Mesenchymal stem cell (in vitro differentiated cells and primary cell): ENCODE data around the gene MSLN.
A peak's percentile ranks its signal among the peaks of the same experiment; 100 is the strongest.

ENCODE experiments used
- DNase-seq: peaks from one replicate; pipeline ENCODE4 v3.0.0-alpha.2; 2013
- H2AFZ ChIP-seq: one replicate; pipeline ENCODE4 v1.6.1; 2013; ENCODE audit warnings: low read depth, mild to moderate bottlenecking, control low read depth, inconsistent platforms, low read length, moderate library complexity
- H2AK5ac ChIP-seq: 2 replicates; pipeline ENCODE4 v1.6.1; 2013; ENCODE audit warnings: low read length, moderate library complexity, mild to moderate bottlenecking, inconsistent platforms; ENCODE audit not compliant: severe bottlenecking
- H2BK120ac ChIP-seq: one replicate; pipeline ENCODE4 v1.6.1; 2013; ENCODE audit warnings: low read depth, mild to moderate bottlenecking, inconsistent platforms, low read length, moderate library complexity
- H2BK12ac ChIP-seq, 2 experiments: one replicate each; pipeline ENCODE4 v1.6.1; 2013; ENCODE audit warnings: inconsistent platforms in 2 of 2, low read length in 2 of 2, mild to moderate bottlenecking in 2 of 2, moderate library complexity in 2 of 2, control low read depth in 1 of 2
- H2BK15ac ChIP-seq: one replicate; pipeline ENCODE4 v1.6.1; 2013; ENCODE audit warnings: mild to moderate bottlenecking, low read depth, inconsistent platforms; ENCODE audit not compliant: poor library complexity, severe bottlenecking
- H2BK5ac ChIP-seq: 2 replicates; pipeline ENCODE4 v1.6.1; 2013; ENCODE audit warnings: low read depth, mild to moderate bottlenecking, low read length, control low read depth, inconsistent platforms; ENCODE audit not compliant: poor library complexity, severe bottlenecking
- H3K14ac ChIP-seq, 2 experiments: one replicate each; pipeline ENCODE4 v1.6.1; 2013; ENCODE audit warnings: inconsistent platforms in 2 of 2, low read length in 2 of 2, control low read depth in 1 of 2, mild to moderate bottlenecking in 1 of 2, moderate library complexity in 1 of 2
- H3K18ac ChIP-seq, 2 experiments: one replicate each; pipeline ENCODE4 v1.6.1; 2013; ENCODE audit warnings: inconsistent platforms in 2 of 2, low read length in 2 of 2, control low read depth in 1 of 2, low read depth in 1 of 2, mild to moderate bottlenecking in 1 of 2
- H3K23ac ChIP-seq, 2 experiments: one replicate each; pipeline ENCODE4 v1.6.1; 2013; ENCODE audit warnings: inconsistent platforms in 2 of 2, low read length in 2 of 2, mild to moderate bottlenecking in 2 of 2, moderate library complexity in 2 of 2, control low read depth in 1 of 2
- H3K27ac ChIP-seq: 2 replicates; pipeline ENCODE4 v1.5.1; 2013; ENCODE audit warnings: mild to moderate bottlenecking, moderate library complexity, low read length, control low read depth, inconsistent platforms; ENCODE audit not compliant: poor library complexity, severe bottlenecking
- H3K27me3 ChIP-seq, 2 experiments: 2 replicates each; pipeline versions ENCODE4 v1.6.1 to v1.7.0; 2013; ENCODE audit warnings: low read length in 2 of 2, mild to moderate bottlenecking in 2 of 2, moderate library complexity in 2 of 2, control low read depth in 1 of 2, inconsistent platforms in 1 of 2; ENCODE audit not compliant: control insufficient read depth in 1 of 2, insufficient read depth in 1 of 2
- H3K36me3 ChIP-seq, 2 experiments: 2 replicates each; pipeline versions ENCODE4 v1.6.1 to v1.7.0; 2013; ENCODE audit warnings: low read length in 2 of 2, control low read depth in 1 of 2, inconsistent platforms in 1 of 2, low read depth in 1 of 2, mild to moderate bottlenecking in 1 of 2; ENCODE audit not compliant: insufficient read depth in 2 of 2, control insufficient read depth in 1 of 2
- H3K4ac ChIP-seq, 2 experiments: one replicate each; pipeline ENCODE4 v1.6.1; 2013; ENCODE audit warnings: inconsistent platforms in 2 of 2, low read length in 2 of 2, mild to moderate bottlenecking in 2 of 2, moderate library complexity in 2 of 2, control low read depth in 1 of 2, low read depth in 1 of 2
- H3K4me1 ChIP-seq: 2 replicates; pipeline ENCODE4 v1.6.1; 2013; ENCODE audit warnings: low read depth, low read length, control low read depth; ENCODE audit not compliant: control insufficient read depth, insufficient read depth
- H3K4me2 ChIP-seq: 2 replicates; pipeline ENCODE4 v1.6.1; 2013; ENCODE audit warnings: low read length, mild to moderate bottlenecking, inconsistent platforms; ENCODE audit not compliant: poor library complexity, severe bottlenecking
- H3K4me3 ChIP-seq, 2 experiments: 2 replicates each; pipeline versions ENCODE4 v1.5.1 to v1.7.0; 2013; ENCODE audit warnings: low read length in 2 of 2, mild to moderate bottlenecking in 2 of 2, control low read depth in 1 of 2, low read depth in 1 of 2; ENCODE audit not compliant: insufficient read depth in 1 of 2
- H3K79me1 ChIP-seq: replicated peaks from 2 replicates; pipeline ENCODE4 v1.6.1; 2013; ENCODE audit warnings: mild to moderate bottlenecking, control low read depth, low read length, inconsistent platforms; ENCODE audit not compliant: poor library complexity, severe bottlenecking
- H3K9ac ChIP-seq: 2 replicates; pipeline ENCODE4 v1.7.0; 2013; ENCODE audit warnings: mild to moderate bottlenecking, low read length, moderate library complexity
- H3K9me3 ChIP-seq: 2 replicates; pipeline ENCODE4 v1.7.0; 2013; ENCODE audit warnings: mild to moderate bottlenecking, low read length; ENCODE audit not compliant: control insufficient read depth
- H4K8ac ChIP-seq: one replicate; pipeline ENCODE4 v1.6.1; 2013; ENCODE audit warnings: inconsistent platforms, mild to moderate bottlenecking, low read length, moderate library complexity
- H4K91ac ChIP-seq: one replicate; pipeline ENCODE4 v1.6.1; 2013; ENCODE audit warnings: mild to moderate bottlenecking, low read length, inconsistent platforms
- WGBS: methylation state at CpG from one replicate; pipeline ENCODE4 v1.1.7; 2013; ENCODE audit warnings: mixed read lengths; 5-methylcytosine and 5-hydroxymethylcytosine counted together

MSLN gene

DNA sequence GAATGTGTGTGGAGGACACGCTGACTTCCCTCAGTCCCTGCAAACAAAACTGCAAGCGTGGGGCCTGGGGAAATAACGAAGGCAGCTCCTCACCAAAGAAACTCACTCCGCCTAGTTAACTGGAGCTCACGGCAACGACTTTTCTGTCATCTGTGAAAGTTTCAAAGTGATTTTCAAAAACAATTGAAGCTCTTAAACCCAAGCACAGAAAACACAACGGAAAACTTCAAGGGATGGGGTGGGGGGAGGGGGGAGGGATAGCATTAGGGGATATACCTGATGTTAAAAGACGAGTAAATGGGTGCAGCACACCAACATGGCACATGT is 43.2 kb downstream of the MSLN start:
- no peak overlapping the region for H3K14ac ChIP-seq
- no peak overlapping the region for H2AK5ac ChIP-seq
- no peak overlapping the region for H4K8ac ChIP-seq
- H2BK120ac ChIP-seq, result no peak overlapping the region
- no peaks in the 10 kb centered on the region for H3K9me3 ChIP-seq
- H2BK5ac ChIP-seq, result no peak overlapping the region
- no peak overlapping the region for H3K18ac ChIP-seq
- no peak overlapping the region for H4K91ac ChIP-seq
- no peak overlapping the region for H3K27ac ChIP-seq
- no peak overlapping the region for H3K4me2 ChIP-seq
- no peak overlapping the region for H2AFZ ChIP-seq
- H3K79me1 ChIP-seq, result peaks cover 6% of the 10 kb centered on the region
- 76% methylated on average over 7 of the region's 8 CpGs for WGBS
- H3K4me3 ChIP-seq, result no peak overlapping the region
- no peak overlapping the region for H2BK15ac ChIP-seq
- H2BK12ac ChIP-seq, result no peak overlapping the region
- no peak overlapping the region for H3K9ac ChIP-seq
- peaks cover 0 to 13% of the 10 kb centered on the region in 2 experiments for H3K36me3 ChIP-seq
- H3K4ac ChIP-seq, result no peak overlapping the region
- peaks cover 45 to 46% of the 10 kb centered on the region in 2 experiments for H3K27me3 ChIP-seq
- DNase-seq, result no peak
- H3K4me1 ChIP-seq, result peaks cover 22% of the 10 kb centered on the region
- H3K23ac ChIP-seq, result no peak overlapping the region

DNA sequence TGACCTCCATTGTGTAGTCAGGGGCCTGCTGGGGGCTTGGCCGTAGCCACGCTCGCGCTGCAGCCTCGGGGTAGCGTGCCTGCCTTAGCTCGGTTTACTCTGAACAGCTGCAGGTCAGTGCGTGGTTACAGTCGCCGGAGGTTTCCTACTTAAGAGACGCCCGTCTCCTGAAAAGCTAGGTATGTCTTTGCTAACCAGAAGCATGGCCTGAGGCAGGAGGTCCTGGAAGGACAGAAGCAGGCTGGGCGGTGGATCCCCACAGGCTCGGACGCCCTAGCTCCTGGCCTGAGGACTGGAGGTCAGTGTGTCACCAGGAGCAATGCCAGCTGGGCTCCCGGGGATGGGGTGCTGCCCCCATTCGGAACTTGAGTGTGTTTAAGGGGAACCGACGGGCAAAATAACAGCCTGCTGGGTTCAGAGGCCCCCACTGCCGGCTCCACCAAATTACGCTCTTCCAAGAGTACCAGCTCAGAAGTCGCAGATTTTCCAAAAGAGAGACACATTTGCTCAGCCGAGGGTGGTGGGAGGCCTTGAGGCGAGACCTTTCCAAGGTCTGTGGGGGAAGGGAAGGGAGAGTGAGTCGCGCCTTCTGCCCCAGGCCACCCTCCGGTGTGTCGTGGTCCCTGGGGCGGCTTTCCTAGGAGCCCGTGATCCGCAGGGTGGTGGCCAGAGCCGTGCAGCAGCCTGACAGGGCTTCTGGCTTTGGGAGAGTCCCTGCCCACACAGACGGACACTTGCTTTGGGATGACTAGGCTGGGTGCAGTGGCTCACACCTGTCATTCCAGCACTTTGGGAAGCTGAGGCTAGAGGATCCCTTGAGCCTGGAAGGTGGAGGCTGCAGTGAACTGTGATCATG is 43.9 kb downstream of the MSLN start:
- no peak overlapping the region for H3K23ac ChIP-seq
- peaks cover 0 to 9% of the 10 kb centered on the region in 2 experiments for H3K36me3 ChIP-seq
- no peak overlapping the region for H2BK120ac ChIP-seq
- no peak overlapping the region for H3K4ac ChIP-seq
- no peak overlapping the region for H4K8ac ChIP-seq
- no peak overlapping the region for H2AFZ ChIP-seq
- H2BK5ac ChIP-seq, result no peak overlapping the region
- no peak overlapping the region for H3K27ac ChIP-seq
- WGBS, result 84% methylated on average over 33 of the region's 33 CpGs
- H3K9ac ChIP-seq, result no peak overlapping the region
- no peak overlapping the region for H3K14ac ChIP-seq
- no peak overlapping the region for H3K4me3 ChIP-seq
- H4K91ac ChIP-seq, result peak overlapping the region; percentile 53
- no peak overlapping the region for H2AK5ac ChIP-seq
- H2BK12ac ChIP-seq, result no peak overlapping the region
- DNase-seq, result no peak
- no peaks in the 10 kb centered on the region for H3K9me3 ChIP-seq
- no peak overlapping the region for H3K18ac ChIP-seq
- peaks cover 22% of the 10 kb centered on the region for H3K4me1 ChIP-seq
- peaks cover 6% of the 10 kb centered on the region for H3K79me1 ChIP-seq
- no peak overlapping the region for H2BK15ac ChIP-seq
- H3K27me3 ChIP-seq, result peaks cover 38 to 40% of the 10 kb centered on the region in 2 experiments
- H3K4me2 ChIP-seq, result no peak overlapping the region

DNA sequence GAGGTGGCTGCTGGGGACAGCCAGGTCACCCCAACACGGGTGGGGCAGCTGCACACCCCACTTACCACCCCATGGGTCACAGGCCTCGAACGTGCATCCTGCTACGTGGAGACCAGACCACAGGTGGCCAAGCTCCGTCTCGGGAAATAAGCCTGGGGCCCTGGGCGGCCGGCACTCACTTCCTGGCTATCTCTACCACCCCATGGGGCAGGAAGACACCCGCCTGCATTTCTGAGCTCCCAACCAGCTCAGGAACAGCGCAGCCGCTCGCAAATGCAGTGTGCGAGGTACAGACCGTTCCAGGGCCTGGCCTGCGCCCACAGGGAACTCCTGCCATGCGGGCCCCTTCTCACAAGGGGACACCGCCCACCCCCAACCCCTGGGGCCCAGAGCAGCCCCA is 44.9 kb downstream of the MSLN start:
- no peak overlapping the region for H3K9ac ChIP-seq
- H3K4me1 ChIP-seq, result peaks cover 15% of the 10 kb centered on the region
- no peak for DNase-seq
- peaks cover 0 to 9% of the 10 kb centered on the region in 2 experiments for H3K36me3 ChIP-seq
- no peak overlapping the region for H3K4me3 ChIP-seq
- no peak overlapping the region for H2BK120ac ChIP-seq
- H3K18ac ChIP-seq, result no peak overlapping the region
- no peak overlapping the region for H2AK5ac ChIP-seq
- no peaks in the 10 kb centered on the region for H3K9me3 ChIP-seq
- H3K4me2 ChIP-seq, result no peak overlapping the region
- peak overlapping the region; percentile 32 for H4K8ac ChIP-seq
- H2BK12ac ChIP-seq, result no peak overlapping the region
- no peak overlapping the region for H2AFZ ChIP-seq
- no peak overlapping the region for H2BK5ac ChIP-seq
- H3K23ac ChIP-seq, result no peak overlapping the region
- H3K4ac ChIP-seq, result no peak overlapping the region
- H3K14ac ChIP-seq, result no peak overlapping the region
- peaks cover 6% of the 10 kb centered on the region for H3K79me1 ChIP-seq
- no peak overlapping the region for H2BK15ac ChIP-seq
- H4K91ac ChIP-seq, result no peak overlapping the region
- peaks cover 29 to 31% of the 10 kb centered on the region in 2 experiments for H3K27me3 ChIP-seq
- WGBS, result 90% methylated on average over 17 of the region's 17 CpGs
- H3K27ac ChIP-seq, result no peak overlapping the region

DNA sequence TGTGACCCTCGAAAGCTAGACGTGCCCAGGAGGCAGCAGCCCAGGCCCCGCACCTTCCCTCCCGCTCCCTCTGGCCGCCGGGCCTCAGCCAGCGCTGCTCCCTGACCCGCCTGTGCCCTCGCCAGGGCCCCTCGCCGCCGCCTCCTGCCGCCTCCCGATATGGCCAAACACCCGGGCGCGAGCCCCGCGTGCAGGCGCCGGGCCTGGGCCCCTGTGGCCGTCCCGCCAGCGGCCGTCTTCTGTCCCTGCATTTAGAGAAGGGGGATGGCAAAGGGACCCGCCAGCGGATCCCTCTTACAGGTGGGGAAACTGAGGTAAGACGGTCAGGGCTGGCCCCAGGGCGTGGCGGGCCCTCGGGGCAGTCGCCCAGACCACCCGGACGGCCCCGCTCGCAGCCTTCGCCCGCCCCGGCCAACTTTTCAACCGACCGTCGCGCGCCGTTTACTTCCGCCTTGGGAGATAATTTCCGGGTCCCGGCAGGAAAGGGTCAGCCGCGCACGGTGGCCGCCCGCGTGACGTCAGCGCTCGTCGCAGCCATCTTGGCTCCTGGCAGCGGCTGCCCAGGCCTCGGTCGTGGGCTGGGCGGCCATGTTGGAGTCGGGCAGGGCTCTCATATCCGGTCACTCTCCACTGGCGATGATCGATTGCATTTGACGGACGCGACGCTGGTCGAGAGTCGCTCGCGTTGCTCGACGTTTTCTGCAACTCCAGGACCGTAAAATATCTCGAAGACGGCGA is 47.0 kb downstream of the MSLN start:
- peak overlapping the region; percentile 80 for H2BK120ac ChIP-seq
- peak; percentile 92 for DNase-seq
- peaks cover 5% of the 10 kb centered on the region for H3K9me3 ChIP-seq
- H3K4ac ChIP-seq, result peak overlapping the region; percentile 91 to 92
- H3K79me1 ChIP-seq, result peaks cover 6% of the 10 kb centered on the region
- H2BK15ac ChIP-seq, result no peak overlapping the region
- H3K36me3 ChIP-seq, result peaks cover 0 to 9% of the 10 kb centered on the region in 2 experiments
- H4K8ac ChIP-seq, result peak overlapping the region; percentile 99
- no peak overlapping the region for H2BK12ac ChIP-seq
- peak overlapping the region; percentile 93 for H4K91ac ChIP-seq
- peak overlapping the region in 1 of 2 experiments; percentile 98 for H3K23ac ChIP-seq
- H3K18ac ChIP-seq, result peak overlapping the region; percentile 65 to 79
- H2AFZ ChIP-seq, result peak overlapping the region; percentile 72
- peak overlapping the region; percentile 88 for H3K4me3 ChIP-seq
- peaks cover 10 to 14% of the 10 kb centered on the region in 2 experiments for H3K27me3 ChIP-seq
- H3K14ac ChIP-seq, result peak overlapping the region in 1 of 2 experiments; percentile 18
- no peak overlapping the region for H3K27ac ChIP-seq
- WGBS, result 1% methylated on average over 75 of the region's 80 CpGs
- peak overlapping the region; percentile 75 for H2BK5ac ChIP-seq
- peak overlapping the region; percentile 93 for H3K9ac ChIP-seq
- H3K4me2 ChIP-seq, result peak overlapping the region; percentile 90
- peaks cover 11% of the 10 kb centered on the region for H3K4me1 ChIP-seq
- no peak overlapping the region for H2AK5ac ChIP-seq
